PFSK-1 (cell line): ENCODE data around the gene TIAM1.

Source experiments
- POLR2AphosphoS5 ChIP-seq: IDR thresholded peaks from 2 replicates; pipeline ENCODE4 v1.6.1; 2012; ENCODE audit warnings: low read depth, mild to moderate bottlenecking, control low read depth, low read length, moderate library complexity
- SIN3A ChIP-seq: IDR thresholded peaks from 2 replicates; pipeline ENCODE4 v1.6.1; 2012; ENCODE audit warnings: mild to moderate bottlenecking, low read length, moderate library complexity, borderline replicate concordance; ENCODE audit not compliant: insufficient read depth
- TAF1 ChIP-seq: IDR thresholded peaks from 2 replicates; pipeline ENCODE4 v1.6.1; 2012; ENCODE audit warnings: low read length, control low read depth, borderline replicate concordance; ENCODE audit not compliant: insufficient read depth

DNA sequence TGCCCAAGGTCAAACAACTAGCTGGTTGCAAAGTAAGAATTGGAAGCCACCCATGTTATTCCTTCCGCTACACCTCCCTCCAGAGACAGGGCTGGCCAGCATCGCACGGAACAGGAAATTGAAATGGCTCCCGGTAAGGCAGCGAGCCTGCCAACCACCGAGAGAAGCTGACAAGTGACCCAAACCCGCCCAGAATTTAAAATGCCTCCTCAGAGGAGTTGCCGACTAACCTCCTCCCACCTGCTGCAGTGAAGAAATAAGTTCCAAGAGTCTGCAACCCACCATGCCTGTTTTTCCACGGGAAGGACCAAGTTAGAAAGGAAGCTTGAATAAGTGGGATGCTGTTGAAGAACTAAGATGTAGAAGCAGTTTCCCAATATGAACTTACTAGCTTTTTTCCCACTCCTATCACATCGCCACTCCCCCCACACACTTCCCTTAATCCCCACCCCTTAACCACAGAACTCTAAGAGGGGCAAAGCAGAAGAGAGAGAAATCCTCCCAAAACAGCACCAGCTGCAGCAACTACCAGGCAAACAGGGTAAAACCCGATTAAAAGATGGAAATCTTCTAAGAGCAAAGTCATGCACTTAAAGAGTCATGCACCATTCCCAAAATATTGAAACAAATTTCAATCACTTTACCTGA lies 78.6 kb downstream of the TIAM1 start:
- TF ChIP-seq TAF1 (no peak), POLR2AphosphoS5 (no peak), SIN3A (no peak)
